Parathyroid adenoma (tissue), 2 donors: Measurements from ENCODE around the gene RRBP1.
A peak's percentile ranks its signal among the peaks of the same experiment; 100 is the strongest.

Source experiments
- H2AFZ ChIP-seq: fragments of 300-600 bp; sonication (generic); one replicate; pipeline ENCODE4 v1.7.0; 2017; ENCODE audit warnings: antibody characterized with exemption, mild to moderate bottlenecking
- H3K27ac ChIP-seq: fragments of 300-600 bp; sonication (generic); one replicate; pipeline ENCODE4 v1.7.0; 2017
- H3K27me3 ChIP-seq: fragments of 300-600 bp; sonication (generic); one replicate; pipeline ENCODE4 v1.7.0; 2017; ENCODE audit warnings: low read length; ENCODE audit not compliant: control insufficient read depth, insufficient read depth
- H3K36me3 ChIP-seq: fragments of 300-600 bp; sonication (generic); one replicate; pipeline ENCODE4 v1.7.0; 2017; ENCODE audit warnings: low read length; ENCODE audit not compliant: control insufficient read depth, insufficient read depth
- H3K4me1 ChIP-seq: fragments of 300-600 bp; sonication (generic); one replicate; pipeline ENCODE4 v1.7.0; 2017; ENCODE audit warnings: control low read depth
- H3K4me2 ChIP-seq: fragments of 300-600 bp; sonication (generic); one replicate; pipeline ENCODE4 v1.7.0; 2017; ENCODE audit warnings: low read length
- H3K4me3 ChIP-seq: fragments of 300-600 bp; sonication (generic); one replicate; pipeline ENCODE4 v1.7.0; 2017; ENCODE audit warnings: low read depth, low read length
- H3K79me2 ChIP-seq: fragments of 300-600 bp; sonication (generic); one replicate; pipeline ENCODE4 v1.7.0; 2017; ENCODE audit warnings: control low read depth
- H3K9ac ChIP-seq: fragments of 300-600 bp; sonication (generic); one replicate; pipeline ENCODE4 v1.7.0; 2017; ENCODE audit warnings: mild to moderate bottlenecking
- H3K9me3 ChIP-seq: fragments of 300-600 bp; sonication (generic); one replicate; pipeline ENCODE4 v1.7.0; 2017; ENCODE audit warnings: low read length; ENCODE audit not compliant: control insufficient read depth
- TF ChIP-seq, protein P1 (sequence below): fragments of 300-600 bp; sonication (generic); IDR thresholded peaks from one replicate; pipeline ENCODE4 v1.7.0; 2017; ENCODE audit warnings: antibody characterized with exemption, mild to moderate bottlenecking
- donor health status: primary hyperparathyroidism.

The RRBP1 gene

DNA sequence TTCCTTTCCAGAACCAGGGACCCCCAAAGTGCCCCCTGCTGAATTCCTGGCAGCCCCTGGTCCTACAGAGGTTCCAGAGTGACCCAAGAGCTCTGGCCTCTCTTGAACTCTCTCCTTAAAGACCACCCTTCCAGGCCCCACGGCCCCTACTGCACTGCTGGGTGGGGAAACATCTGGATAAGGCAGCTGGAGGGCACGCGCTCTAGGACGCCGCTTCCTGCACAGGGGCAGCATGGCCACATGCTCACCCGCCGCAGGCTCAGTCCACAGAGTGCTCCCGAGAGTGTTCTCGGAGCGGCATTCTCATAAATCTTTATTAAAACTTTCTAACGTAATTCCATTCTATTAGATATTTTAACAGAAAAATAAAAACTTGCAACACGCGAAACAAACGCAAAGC is 37.0 kb downstream of the RRBP1 start:
- H3K4me1 ChIP-seq: peaks cover 57% of the 10 kb centered on the region
- H3K4me3 ChIP-seq: no peak overlapping the region
- H2AFZ ChIP-seq: no peak overlapping the region
- no peaks in the 10 kb centered on the region for H3K27me3 ChIP-seq
- no peaks in the 10 kb centered on the region for H3K9me3 ChIP-seq
- no peak overlapping the region for H3K4me2 ChIP-seq
- H3K9ac ChIP-seq: no peak overlapping the region
- H3K79me2 ChIP-seq: peaks cover 71% of the 10 kb centered on the region
- TF ChIP-seq, protein P1, sequence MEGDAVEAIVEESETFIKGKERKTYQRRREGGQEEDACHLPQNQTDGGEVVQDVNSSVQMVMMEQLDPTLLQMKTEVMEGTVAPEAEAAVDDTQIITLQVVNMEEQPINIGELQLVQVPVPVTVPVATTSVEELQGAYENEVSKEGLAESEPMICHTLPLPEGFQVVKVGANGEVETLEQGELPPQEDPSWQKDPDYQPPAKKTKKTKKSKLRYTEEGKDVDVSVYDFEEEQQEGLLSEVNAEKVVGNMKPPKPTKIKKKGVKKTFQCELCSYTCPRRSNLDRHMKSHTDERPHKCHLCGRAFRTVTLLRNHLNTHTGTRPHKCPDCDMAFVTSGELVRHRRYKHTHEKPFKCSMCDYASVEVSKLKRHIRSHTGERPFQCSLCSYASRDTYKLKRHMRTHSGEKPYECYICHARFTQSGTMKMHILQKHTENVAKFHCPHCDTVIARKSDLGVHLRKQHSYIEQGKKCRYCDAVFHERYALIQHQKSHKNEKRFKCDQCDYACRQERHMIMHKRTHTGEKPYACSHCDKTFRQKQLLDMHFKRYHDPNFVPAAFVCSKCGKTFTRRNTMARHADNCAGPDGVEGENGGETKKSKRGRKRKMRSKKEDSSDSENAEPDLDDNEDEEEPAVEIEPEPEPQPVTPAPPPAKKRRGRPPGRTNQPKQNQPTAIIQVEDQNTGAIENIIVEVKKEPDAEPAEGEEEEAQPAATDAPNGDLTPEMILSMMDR: no peak
- no peaks in the 10 kb centered on the region for H3K36me3 ChIP-seq
- peak overlapping the region; percentile 83 for H3K27ac ChIP-seq

DNA sequence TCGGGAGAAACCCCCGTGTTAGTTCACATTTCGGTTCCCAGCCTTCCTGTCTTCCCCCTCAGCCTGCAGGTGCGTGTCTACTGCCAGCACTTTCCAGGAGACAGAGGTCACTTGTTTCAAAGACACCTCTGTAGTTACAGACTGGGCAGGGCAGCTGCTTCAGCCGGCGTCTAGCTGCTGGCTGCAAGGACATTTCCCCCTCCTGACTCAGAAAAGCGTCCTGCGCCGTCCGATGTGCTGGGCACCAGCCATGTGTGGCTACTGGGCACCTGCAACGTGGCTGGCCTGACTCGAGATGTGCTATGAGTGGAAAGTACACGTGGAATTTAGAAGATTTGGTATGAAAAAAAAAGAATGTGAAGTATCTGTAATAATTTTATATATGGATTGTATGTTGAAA is 37.6 kb downstream of the RRBP1 start:
- H3K9ac ChIP-seq: no peak overlapping the region
- no peak overlapping the region for H2AFZ ChIP-seq
- H3K4me1 ChIP-seq: peaks cover 57% of the 10 kb centered on the region
- H3K27me3 ChIP-seq: no peaks in the 10 kb centered on the region
- H3K27ac ChIP-seq: peak overlapping the region; percentile 83
- TF ChIP-seq, protein P1: no peak
- H3K4me2 ChIP-seq: no peak overlapping the region
- H3K79me2 ChIP-seq: peaks cover 68% of the 10 kb centered on the region
- no peak overlapping the region for H3K4me3 ChIP-seq
- H3K9me3 ChIP-seq: no peaks in the 10 kb centered on the region
- no peaks in the 10 kb centered on the region for H3K36me3 ChIP-seq

DNA sequence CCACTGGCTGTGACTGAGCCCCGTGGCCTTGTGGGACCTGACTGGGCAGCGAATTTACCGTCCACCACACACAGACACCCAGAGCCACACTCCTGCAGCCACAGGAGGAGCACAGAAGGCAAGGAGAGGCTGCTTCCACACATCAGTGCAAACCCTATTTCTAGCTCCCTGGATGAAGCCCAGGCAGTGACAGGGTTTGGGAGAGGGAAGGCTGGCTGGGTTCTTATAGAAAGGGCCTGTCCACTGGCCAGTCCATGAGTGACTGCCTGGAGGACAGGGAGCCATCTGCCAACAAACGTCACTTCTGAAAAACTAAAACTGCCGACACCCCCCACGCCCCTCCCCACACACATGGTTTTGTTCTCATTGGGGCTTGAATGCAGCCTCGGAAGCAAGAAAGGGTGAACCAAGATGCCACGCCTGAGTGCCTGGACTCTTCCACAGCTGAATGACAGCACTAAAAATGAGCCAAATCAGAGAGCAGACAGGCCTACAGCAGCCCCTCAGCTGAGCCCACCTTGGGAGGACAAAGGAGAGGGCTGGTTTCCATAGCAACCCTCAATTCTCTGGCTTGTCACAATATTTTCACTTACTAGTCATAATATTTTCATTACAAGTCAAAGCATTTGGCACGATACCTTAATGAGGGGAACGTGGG is 38.4 kb downstream of the RRBP1 start:
- TF ChIP-seq, protein P1: no peak
- Histone ChIP-seq H3K9me3 (no peaks in the 10 kb centered on the region), H3K9ac (no peak overlapping the region), H2AFZ (peak overlapping the region; percentile 39), H3K4me1 (peaks cover 51% of the 10 kb centered on the region), H3K79me2 (peaks cover 72% of the 10 kb centered on the region), H3K27ac (peak overlapping the region; percentile 83), H3K36me3 (no peaks in the 10 kb centered on the region), H3K4me3 (no peak overlapping the region), H3K4me2 (peak overlapping the region; percentile 19), H3K27me3 (no peaks in the 10 kb centered on the region)

DNA sequence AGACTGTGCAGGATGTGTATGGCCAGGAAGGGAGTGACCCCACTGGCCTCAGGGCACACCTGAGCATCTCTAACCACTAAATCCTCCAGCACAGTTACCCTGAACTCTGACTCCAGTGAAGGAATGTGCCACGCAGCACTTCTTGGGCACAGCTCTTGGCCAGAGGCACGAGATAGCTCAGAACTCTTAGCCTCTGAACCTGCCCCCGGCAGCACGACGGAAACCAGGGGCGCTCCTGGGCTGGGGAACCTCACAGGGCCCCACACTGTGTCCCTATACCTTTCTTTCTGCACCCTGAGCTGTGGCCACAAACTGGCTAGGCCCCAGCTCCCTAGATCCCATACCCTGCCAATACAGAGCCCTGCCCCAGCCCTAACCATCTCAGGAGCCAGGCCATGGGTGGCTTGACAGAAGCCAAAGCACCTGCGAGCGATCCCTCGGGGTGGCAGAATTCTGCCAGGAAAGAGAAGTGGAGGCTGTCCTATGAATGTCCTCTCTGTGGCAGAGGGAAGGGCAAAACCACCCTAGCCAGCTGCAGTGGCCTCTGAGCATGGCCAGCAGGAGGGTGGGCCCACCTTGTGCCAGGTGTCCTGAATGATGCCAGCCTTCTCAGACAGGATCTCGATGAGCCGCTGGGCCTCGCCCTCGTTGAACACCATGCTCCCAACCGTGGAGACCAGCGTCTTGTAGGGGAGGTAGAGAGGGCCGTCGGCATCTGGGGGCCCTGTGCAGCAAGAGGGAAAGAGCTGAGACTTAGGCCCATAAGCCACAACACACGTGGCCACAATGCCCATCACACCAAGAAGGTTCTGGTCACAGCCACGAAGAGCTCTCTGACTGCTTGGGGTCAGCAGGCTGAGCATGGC is 39.4 kb downstream of the RRBP1 start:
- Histone ChIP-seq H3K4me1 (peaks cover 44% of the 10 kb centered on the region), H3K9me3 (no peaks in the 10 kb centered on the region), H2AFZ (no peak overlapping the region), H3K27me3 (no peaks in the 10 kb centered on the region), H3K27ac (peak overlapping the region; percentile 83), H3K79me2 (peaks cover 67% of the 10 kb centered on the region), H3K4me3 (no peak overlapping the region), H3K36me3 (no peaks in the 10 kb centered on the region), H3K4me2 (no peak overlapping the region), H3K9ac (no peak overlapping the region)
- TF ChIP-seq, protein P1: no peak
